ENCODE data around the gene RASSF8. TPM values are rescaled to one million over a fixed set of nuclear protein-coding genes. Genes with fewer than 3 reads are reported as not detected.
A peak's percentile ranks its signal among the peaks of the same experiment; 100 is the strongest.

The RASSF8 gene
- total and polyA plus RNA-seq, 11 donors = 5.2 to 44.6 (median 28.5) TPM

- peak overlapping the region in 11 of 12 donors; percentile 38 to 84 (median 62) for H3K27ac ChIP-seq
- intact Hi-C loops (cut with DNase I) = loop anchor here in 6 of 10 donors (5.0 to 10.0 kb wide), 5 partner anchors 33 to 756 kb away; partner anchors contain the start of gene KRAS (in 1 of the 6)
- no peak overlapping the region for H3K4me3 ChIP-seq
- no peaks in the 10 kb centered on the region for H3K36me3 ChIP-seq
- no peaks in the 10 kb centered on the region for H3K27me3 ChIP-seq
- WGBS, 4 donors = 64 to 71% (median 68%) methylated on average over 6 of the region's 6 CpGs
- no peak for DNase-seq
- TF ChIP-seq POLR2A (IDR thresholded peaks at IDR 0.05) (no peak), CTCF (IDR thresholded peaks at IDR 0.05) (no peak)
- H3K9me3 ChIP-seq = no peaks in the 10 kb centered on the region
- H3K4me1 ChIP-seq = peaks cover 15 to 54% (median 33%) of the 10 kb centered on the region in 12 donors
- peak in 1 of 4 donors; percentile 28 for ATAC-seq
These were observed 51.9 kb downstream of the RASSF8 start for GRCh38 chr12:26010293-26010821.

- Histone ChIP-seq H3K4me3 (no peak overlapping the region), H3K36me3 (no peaks in the 10 kb centered on the region), H3K27me3 (no peaks in the 10 kb centered on the region), H3K9me3 (no peaks in the 10 kb centered on the region), H3K4me1 (peaks cover 15 to 54% (median 33%) of the 10 kb centered on the region in 12 donors), H3K27ac (peak overlapping the region; percentile 38 to 84 (median 60))
- ATAC-seq = peak; percentile 78 to 94 (median 92)
- WGBS, 4 donors = 11 to 32% (median 15%) methylated on average over 2 of the region's 2 CpGs
- intact Hi-C loops (cut with DNase I) = loop anchor here in 6 of 10 donors (5.0 to 10.0 kb wide), 5 partner anchors 34 to 756 kb away; partner anchors contain the start of gene KRAS (in 1 of the 6)
- no peak for TF ChIP-seq CTCF (IDR thresholded peaks at IDR 0.05)
- no peak for TF ChIP-seq POLR2A (IDR thresholded peaks at IDR 0.05)
- no peak for DNase-seq
These were observed 52.6 kb downstream of the RASSF8 start for GRCh38 chr12:26011099-26011498.

- intact Hi-C loops (cut with DNase I) = loop anchor here in 6 of 10 donors (5.0 to 10.0 kb wide), 5 partner anchors 37 to 759 kb away; partner anchors contain the start of gene KRAS (in 1 of the 6)
- Histone ChIP-seq H3K4me1 (peaks cover 14 to 62% (median 33%) of the 10 kb centered on the region in 12 donors), H3K4me3 (no peak overlapping the region), H3K27ac (peak overlapping the region in 1 of 12 donors; percentile 11), H3K36me3 (no peaks in the 10 kb centered on the region), H3K9me3 (no peaks in the 10 kb centered on the region), H3K27me3 (no peaks in the 10 kb centered on the region)
- 70 to 77% (median 73%) methylated on average over 6 of the region's 6 CpGs for WGBS, 4 donors
- peak in 1 of 4 donors; percentile 35 for ATAC-seq
- no peak for TF ChIP-seq POLR2A (IDR thresholded peaks at IDR 0.05)
- no peak for TF ChIP-seq CTCF (IDR thresholded peaks at IDR 0.05)
- no peak for DNase-seq
These were observed 55.6 kb downstream of the RASSF8 start for GRCh38 chr12:26014085-26014484.

- 50 to 75% (median 61%) methylated on average over 2 of the region's 2 CpGs for WGBS, 4 donors
- no peak for ATAC-seq
- Histone ChIP-seq H3K4me3 (no peak overlapping the region), H3K27ac (no peak overlapping the region), H3K4me1 (peaks cover 0 to 38% (median 11%) of the 10 kb centered on the region in 12 donors), H3K9me3 (no peaks in the 10 kb centered on the region), H3K36me3 (no peaks in the 10 kb centered on the region), H3K27me3 (no peaks in the 10 kb centered on the region)
- intact Hi-C loops (cut with DNase I) = loop anchor here in 6 of 10 donors (2.0 to 10.0 kb wide), 6 partner anchors 54 to 762 kb away; partner anchors contain the start of genes RASSF8 (in 3 of the 6) and KRAS (in 1 of the 6)
- DNase-seq = no peak
- TF ChIP-seq CTCF (IDR thresholded peaks at IDR 0.05) (no peak), POLR2A (IDR thresholded peaks at IDR 0.05) (no peak)
These were observed 58.0 kb downstream of the RASSF8 start for GRCh38 chr12:26016516-26016915.

Measured in heart left ventricle (tissue), 16 donors.